Psoas muscle (tissue), 8 donors: ENCODE measurements around the gene LHPP. TPM values are rescaled to one million over a fixed set of nuclear protein-coding genes. Genes with fewer than 3 reads are reported as not detected.

ENCODE experiments used
- ATAC-seq, 4 donors: fragments of 200-7000 bp; cut with Tn5 transposase; one replicate each; pipeline ENCODE4 v1.9.1; 2020; ENCODE audit warnings: moderate library complexity in 3 of 4, mild to moderate bottlenecking in 2 of 4
- DNase-seq, 2 donors: peaks; one replicate each; pipeline ENCODE4 v3.0.0-alpha.2; 2020
- H3K27ac ChIP-seq: fragments of 200-600 bp; one replicate; pipeline ENCODE4 v1.8.0; 2022
- H3K27me3 ChIP-seq, 3 donors: fragments of 200-600 bp in 1 of 3; one replicate each; pipeline versions ENCODE4 v1.6.1 to v1.8.0; 2013 to 2022; ENCODE audit warnings: low read length in 2 of 3, mild to moderate bottlenecking in 2 of 3, moderate library complexity in 1 of 3; ENCODE audit not compliant: insufficient read depth in 3 of 3
- H3K36me3 ChIP-seq, 2 donors: fragments of 200-600 bp in 1 of 2; one replicate each; pipeline versions ENCODE4 v1.6.1 to v1.8.0; 2013 to 2022; ENCODE audit warnings: low read depth in 1 of 2, mild to moderate bottlenecking in 1 of 2, moderate library complexity in 1 of 2; ENCODE audit not compliant: insufficient read depth in 1 of 2
- H3K4me1 ChIP-seq: fragments of 200-600 bp; one replicate; pipeline ENCODE4 v1.8.0; 2022
- H3K4me3 ChIP-seq: fragments of 200-600 bp; one replicate; pipeline ENCODE4 v1.8.0; 2022; ENCODE audit warnings: mild to moderate bottlenecking
- H3K9me3 ChIP-seq: fragments of 200-600 bp; one replicate; pipeline ENCODE4 v1.8.0; 2022
- WGBS, 3 donors: extraction: QIAGEN DNeasy Blood & Tissue Kit; methylation state at CpG; one replicate each; pipeline versions ENCODE4 v1.1.6 to v1.1.7; 2013; 5-methylcytosine and 5-hydroxymethylcytosine counted together
- intact Hi-C, 2 donors: fragments of 100-400 bp; cut with DNase I; formaldehyde crosslinking; loops; one replicate each; pipeline versions ENCODE4 v1.11.0 to v1.14.2; 2022
- polyA plus RNA-seq, 3 donors: library from polyadenylated mRNA; stranded (reverse); fragments of 200-250 nt; gene quantifications; one replicate each; pipeline ENCODE4 v1.2.3, GENCODE V29; 2013
- total RNA-seq, 4 donors: library from RNA; stranded (reverse); fragmentation: NEBNext Ultra II Directional in 2 of 4; extraction: Animal tissue kit (Norgen Biotek cat#: 25700) in 2 of 4; gene quantifications; one replicate each; pipeline versions ENCODE4 v1.2.1 to v1.2.4, GENCODE V29; 2021 to 2023
- TF ChIP-seq, protein P1 (sequence below): fragments of 200-600 bp; IDR thresholded peaks from one replicate; pipeline ENCODE4 v1.8.0; 2022; ENCODE audit warnings: antibody characterized with exemption
- donor health status: healthy with polysubstance abuse.
- donor health status: DM: no; HTN: no; CAD: no; lungs with moderate emphysema.
- donor health status: Bipolar disorder and iron deficiency.
- donor health status: healthy.
- donor health status: DM: yes; HTN: yes; CAD: no.
- donor health status: DM: no; HTN: no; CAD: no.
- donor health status: DM: no; HTN: no; CAD: no.
- donor health status: DM: yes; HTN: yes; CAD: no.

LHPP gene
- total and polyA plus RNA-seq, 7 donors, result 4.7 to 12.8 (median 6.1) TPM

DNA sequence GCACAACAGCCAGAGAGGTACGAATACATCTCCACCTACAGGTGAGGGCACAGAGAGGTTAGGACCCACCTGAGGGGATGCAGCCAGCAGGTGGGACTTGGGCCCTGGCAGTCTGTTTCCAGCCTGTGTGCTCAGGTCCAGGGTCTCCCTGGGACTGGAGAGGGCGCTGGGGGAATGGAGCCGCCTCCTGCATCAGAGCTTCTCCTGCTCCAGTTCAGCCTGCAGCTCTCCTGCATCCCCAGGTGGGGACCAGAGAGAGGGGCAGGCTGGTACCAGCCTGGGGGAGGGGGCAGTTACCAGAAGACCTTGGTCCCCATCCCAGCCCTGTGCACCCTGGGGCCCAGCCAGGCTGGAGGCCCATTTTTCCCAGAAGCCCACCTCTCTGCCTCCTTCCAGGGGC lies 80.7 kb downstream of the LHPP start:
- ATAC-seq (no peak), DNase-seq (no peak)
- Histone ChIP-seq H3K9me3 (no peaks in the 10 kb centered on the region), H3K36me3 (no peaks in the 10 kb centered on the region), H3K27ac (no peak overlapping the region), H3K4me3 (no peak overlapping the region), H3K4me1 (peaks cover 4% of the 10 kb centered on the region), H3K27me3 (no peaks in the 10 kb centered on the region)
- TF ChIP-seq, protein P1, sequence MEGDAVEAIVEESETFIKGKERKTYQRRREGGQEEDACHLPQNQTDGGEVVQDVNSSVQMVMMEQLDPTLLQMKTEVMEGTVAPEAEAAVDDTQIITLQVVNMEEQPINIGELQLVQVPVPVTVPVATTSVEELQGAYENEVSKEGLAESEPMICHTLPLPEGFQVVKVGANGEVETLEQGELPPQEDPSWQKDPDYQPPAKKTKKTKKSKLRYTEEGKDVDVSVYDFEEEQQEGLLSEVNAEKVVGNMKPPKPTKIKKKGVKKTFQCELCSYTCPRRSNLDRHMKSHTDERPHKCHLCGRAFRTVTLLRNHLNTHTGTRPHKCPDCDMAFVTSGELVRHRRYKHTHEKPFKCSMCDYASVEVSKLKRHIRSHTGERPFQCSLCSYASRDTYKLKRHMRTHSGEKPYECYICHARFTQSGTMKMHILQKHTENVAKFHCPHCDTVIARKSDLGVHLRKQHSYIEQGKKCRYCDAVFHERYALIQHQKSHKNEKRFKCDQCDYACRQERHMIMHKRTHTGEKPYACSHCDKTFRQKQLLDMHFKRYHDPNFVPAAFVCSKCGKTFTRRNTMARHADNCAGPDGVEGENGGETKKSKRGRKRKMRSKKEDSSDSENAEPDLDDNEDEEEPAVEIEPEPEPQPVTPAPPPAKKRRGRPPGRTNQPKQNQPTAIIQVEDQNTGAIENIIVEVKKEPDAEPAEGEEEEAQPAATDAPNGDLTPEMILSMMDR, result no peak
- intact Hi-C loops, result loop anchor here in 1 of 2 donors (5.0 kb wide), 1 partner anchor 205 kb away; no protein-coding TSS in a partner anchor
- WGBS, 3 donors, result 81 to 97% (median 95%) methylated on average over 3 of the region's 3 CpGs

DNA sequence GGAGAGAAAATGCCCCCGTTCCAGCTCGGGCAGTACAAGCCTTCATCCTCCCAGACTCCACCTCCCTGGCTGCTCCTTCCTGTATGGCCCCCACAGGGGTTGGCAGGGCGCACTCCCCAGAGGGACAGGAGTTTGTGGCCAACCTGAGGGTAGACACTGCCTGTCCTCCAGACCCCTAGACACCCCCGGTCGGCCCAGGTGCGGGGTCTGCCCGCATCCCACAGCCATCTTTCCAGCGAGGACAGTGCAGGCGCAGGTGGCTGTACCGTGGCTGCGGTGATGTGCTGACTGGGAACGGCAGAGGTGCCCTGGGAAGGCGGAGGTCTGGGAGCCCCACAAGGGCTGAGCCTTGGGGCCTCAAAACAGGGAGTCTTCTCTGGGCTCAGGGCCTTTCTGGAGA lies 81.5 kb downstream of the LHPP start:
- TF ChIP-seq, protein P1, result no peak
- no peak for ATAC-seq
- peaks cover 9% of the 10 kb centered on the region for H3K4me1 ChIP-seq
- no peak overlapping the region for H3K27ac ChIP-seq
- H3K27me3 ChIP-seq, result no peaks in the 10 kb centered on the region
- no peaks in the 10 kb centered on the region for H3K9me3 ChIP-seq
- DNase-seq, result no peak
- H3K36me3 ChIP-seq, result no peaks in the 10 kb centered on the region
- H3K4me3 ChIP-seq, result no peak overlapping the region
- 84 to 91% (median 89%) methylated on average over 13 of the region's 13 CpGs for WGBS, 3 donors
- intact Hi-C loops, result loop anchor here in 1 of 2 donors (5.0 kb wide), 1 partner anchor 204 kb away; no protein-coding TSS in a partner anchor

DNA sequence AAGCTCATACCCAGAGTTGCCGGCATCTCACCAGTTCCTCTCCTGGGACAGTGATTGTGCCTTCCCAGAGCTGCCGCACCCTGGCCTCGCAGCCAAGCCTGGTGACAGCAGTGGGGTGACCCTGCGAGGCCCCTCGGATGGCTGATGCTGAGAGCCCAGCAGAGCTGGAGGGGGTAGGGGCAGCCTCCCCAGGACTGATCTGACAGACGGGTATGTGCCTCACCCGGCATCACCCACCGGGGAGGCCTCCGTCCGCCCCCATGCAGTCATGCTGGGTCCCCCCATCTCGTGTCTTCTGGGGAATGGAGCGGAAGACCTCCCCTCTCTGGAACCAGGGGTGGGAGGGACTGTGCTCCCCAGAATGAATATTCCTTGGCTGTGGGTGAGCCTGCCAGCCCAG lies 82.3 kb downstream of the LHPP start:
- Histone ChIP-seq H3K27me3 (no peaks in the 10 kb centered on the region), H3K4me3 (no peak overlapping the region), H3K27ac (no peak overlapping the region), H3K36me3 (no peaks in the 10 kb centered on the region), H3K4me1 (peaks cover 11% of the 10 kb centered on the region), H3K9me3 (no peaks in the 10 kb centered on the region)
- TF ChIP-seq, protein P1, result no peak
- DNase-seq (no peak), ATAC-seq (no peak)
- intact Hi-C loops, result loop anchor here in 1 of 2 donors (5.0 kb wide), 1 partner anchor 203 kb away; no protein-coding TSS in a partner anchor
- WGBS, 3 donors, result 87 to 93% (median 89%) methylated on average over 12 of the region's 12 CpGs

- no peak overlapping the region for H3K4me3 ChIP-seq
- H3K27me3 ChIP-seq, result no peaks in the 10 kb centered on the region
- 89 to 94% (median 92%) methylated on average over 16 of the region's 16 CpGs for WGBS, 3 donors
- no peak overlapping the region for H3K27ac ChIP-seq
- DNase-seq (no peak), ATAC-seq (no peak)
- no peaks in the 10 kb centered on the region for H3K36me3 ChIP-seq
- no peaks in the 10 kb centered on the region for H3K9me3 ChIP-seq
- TF ChIP-seq, protein P1, result no peak
- H3K4me1 ChIP-seq, result peaks cover 11% of the 10 kb centered on the region
- intact Hi-C loops, result loop anchor here in 1 of 2 donors (5.0 kb wide), 1 partner anchor 203 kb away; no protein-coding TSS in a partner anchor
Measured at GRCh38 chr10:124544711-124545110, 83.1 kb downstream of the LHPP start.
